HPDE6-E6E7 (cell line): ENCODE results near the gene SLCO2B1.

ENCODE experiments used
- DNase-seq: peaks from one replicate; pipeline ENCODE4 v3.0.0; 2011; ENCODE audit warnings: missing footprints; ENCODE audit errors: extremely low spot score

Gene SLCO2B1

DNA sequence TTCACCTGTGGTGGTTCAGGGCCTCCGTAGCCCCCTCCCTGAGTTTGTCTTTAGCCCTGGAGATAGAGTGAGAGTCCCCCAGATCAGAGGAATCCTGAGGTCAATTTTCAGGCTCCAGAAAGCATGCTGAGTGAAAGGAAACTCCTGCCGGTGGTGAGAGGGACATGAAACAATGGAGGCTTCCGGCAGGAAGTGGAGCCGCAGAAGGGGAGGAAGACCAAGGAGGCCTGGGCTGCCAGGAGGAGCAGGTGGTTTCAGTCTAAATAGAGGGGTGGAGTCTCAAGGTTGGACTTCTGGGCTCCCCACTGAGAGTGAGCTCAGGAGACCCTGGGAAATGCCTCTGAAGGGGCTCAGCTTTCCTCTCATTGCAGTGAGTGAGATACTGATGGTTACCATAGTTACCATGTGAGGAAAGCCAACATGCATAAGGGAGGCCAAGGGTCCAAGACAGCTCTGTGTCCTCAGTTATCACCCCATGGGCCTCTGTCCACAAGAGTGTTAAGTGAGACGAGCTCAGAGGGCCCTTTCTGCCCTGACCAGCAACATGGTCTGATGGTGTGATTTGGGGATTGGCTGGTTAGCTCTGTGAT, 10.7 kb downstream of the SLCO2B1 start:
- no peak for DNase-seq

- DNase-seq, result no peak
Measured at GRCh38 chr11:75162954-75163353, 12.0 kb downstream of the SLCO2B1 start.

GRCh38 chr11:75163921-75164849, 13.3 kb downstream of the SLCO2B1 start:
- no peak for DNase-seq

GRCh38 chr11:75165721-75166120, 14.8 kb downstream of the SLCO2B1 start:
- no peak for DNase-seq

- DNase-seq, result no peak
Measured at GRCh38 chr11:75166791-75167190, 15.9 kb downstream of the SLCO2B1 start.

DNA sequence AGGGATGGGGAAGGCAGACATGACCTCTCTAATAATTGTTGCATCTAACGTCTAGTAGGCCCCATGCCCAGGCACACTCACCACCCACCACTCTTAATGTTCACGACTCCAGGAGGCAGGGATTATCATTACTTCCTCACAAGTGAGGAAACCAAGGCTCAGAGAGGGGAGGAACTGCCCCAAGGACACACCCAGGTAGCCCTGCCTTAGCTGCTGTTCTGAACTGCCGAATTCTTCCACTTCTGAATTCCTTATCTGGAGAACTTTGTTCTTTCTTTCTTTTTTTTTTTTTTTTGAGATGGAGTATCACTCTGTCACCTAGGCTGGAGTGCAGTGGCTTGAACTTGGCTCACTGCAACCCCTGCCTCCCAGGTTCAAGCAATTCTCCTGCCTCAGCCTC, 16.7 kb downstream of the SLCO2B1 start:
- no peak for DNase-seq

- DNase-seq, result no peak
Measured at GRCh38 chr11:75169101-75169885, 18.4 kb downstream of the SLCO2B1 start.

- DNase-seq, result no peak
Measured at GRCh38 chr11:75170516-75171201, 19.8 kb downstream of the SLCO2B1 start.

GRCh38 chr11:75173336-75173735, 22.4 kb downstream of the SLCO2B1 start:
- DNase-seq, result no peak

GRCh38 chr11:75174781-75175370, 24.0 kb downstream of the SLCO2B1 start:
- no peak for DNase-seq

DNA sequence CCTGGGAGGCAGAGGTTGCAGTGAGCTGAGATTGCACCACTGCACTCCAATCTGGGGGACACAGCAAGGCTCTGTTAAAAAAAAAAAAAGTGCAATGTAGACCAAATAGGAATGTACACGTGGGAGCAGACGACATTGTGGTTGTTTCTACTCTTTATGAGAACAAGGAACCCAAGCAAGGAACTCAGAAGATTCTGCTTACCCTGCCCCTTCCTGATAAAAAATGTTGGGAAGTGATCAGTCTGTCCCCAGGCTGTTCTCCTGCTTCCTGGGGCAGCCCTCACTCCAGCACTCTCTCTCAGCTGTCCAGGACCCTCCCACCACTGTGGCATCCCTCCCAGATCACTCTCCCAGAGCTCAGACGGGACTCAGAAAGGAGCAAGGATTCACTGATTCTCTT, 31.8 kb downstream of the SLCO2B1 start:
- DNase-seq, result no peak

DNA sequence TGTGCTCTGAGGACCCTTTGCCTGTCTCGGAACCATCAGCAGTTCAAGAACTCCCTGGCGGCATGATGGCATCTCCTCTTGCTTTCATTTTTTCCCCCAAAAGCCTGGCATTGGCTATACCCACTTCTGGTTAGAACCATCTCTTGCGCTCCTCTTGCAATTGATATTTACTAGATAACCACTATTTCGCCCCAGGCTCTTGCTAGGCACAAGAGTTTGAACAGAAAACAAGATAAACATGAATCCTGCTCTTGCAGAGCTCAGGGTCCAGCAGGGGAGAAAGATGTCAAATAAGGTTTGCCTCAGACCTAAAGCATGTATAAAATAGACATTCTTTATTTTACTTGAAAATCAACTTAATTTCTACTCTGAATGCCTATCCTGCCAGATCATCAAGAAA, 33.1 kb downstream of the SLCO2B1 start:
- DNase-seq, result no peak

GRCh38 chr11:75184757-75185425, 34.0 kb downstream of the SLCO2B1 start:
- DNase-seq, result no peak

GRCh38 chr11:75185866-75186265, 35.0 kb downstream of the SLCO2B1 start:
- no peak for DNase-seq

DNA sequence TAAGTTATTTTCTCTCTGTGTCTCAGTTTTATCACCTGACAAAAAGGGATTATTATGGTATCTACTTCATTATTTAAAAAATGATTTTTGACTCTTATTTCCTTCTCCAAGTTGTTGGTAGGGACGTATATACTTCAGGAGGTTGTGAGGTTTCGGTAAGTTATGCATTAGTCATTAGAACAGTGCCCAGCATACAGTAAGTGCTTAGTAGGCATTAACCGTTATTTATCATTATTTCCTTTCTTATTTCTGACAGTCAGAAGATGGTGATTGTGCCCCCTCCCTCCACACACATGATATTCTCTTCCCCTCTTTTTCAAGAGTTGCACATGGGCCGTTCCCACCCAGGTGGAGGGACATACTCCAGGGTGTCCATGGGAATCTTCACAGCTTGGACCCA, 36.1 kb downstream of the SLCO2B1 start:
- DNase-seq, result no peak

DNA sequence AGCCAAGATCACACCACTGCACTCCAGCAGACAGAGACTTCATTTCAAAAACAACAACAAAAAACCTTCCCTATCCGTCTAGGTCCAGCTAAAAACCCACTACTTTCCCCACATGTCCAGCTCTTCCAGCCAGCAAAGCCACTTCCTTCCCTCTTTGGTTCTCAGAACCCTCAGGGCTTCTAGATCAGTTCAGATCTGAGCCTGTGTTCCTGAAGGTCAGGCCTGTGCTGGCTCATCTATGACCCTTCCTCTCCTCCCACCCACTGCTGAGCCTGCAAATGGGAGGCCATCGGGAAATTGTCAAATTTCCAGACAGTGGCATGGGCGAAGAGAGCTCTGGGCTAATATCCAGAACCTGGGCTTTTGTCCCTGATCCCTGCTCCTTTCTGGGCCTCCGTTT, 37.8 kb downstream of the SLCO2B1 start:
- no peak for DNase-seq

DNA sequence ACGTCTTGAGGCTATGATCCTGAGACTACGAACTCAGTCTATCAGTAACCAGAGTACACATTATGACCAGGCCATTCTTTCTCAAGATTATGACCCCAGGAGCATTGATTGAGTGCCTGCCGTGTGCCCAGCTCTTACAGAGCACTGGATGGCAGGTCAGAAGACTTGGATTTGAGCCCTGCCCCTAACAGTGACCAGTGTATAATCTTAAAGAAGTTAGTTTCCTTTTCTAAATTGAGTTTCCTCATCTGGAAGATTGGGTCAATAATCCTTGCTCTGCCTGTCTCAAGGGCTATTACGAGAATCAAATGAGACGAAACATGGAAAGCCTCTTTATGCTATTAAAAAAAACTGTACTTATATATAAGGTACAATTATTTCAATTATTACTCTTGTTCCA, 38.2 kb downstream of the SLCO2B1 start:
- no peak for DNase-seq

GRCh38 chr11:75189911-75190310, 39.0 kb downstream of the SLCO2B1 start:
- no peak for DNase-seq

DNA sequence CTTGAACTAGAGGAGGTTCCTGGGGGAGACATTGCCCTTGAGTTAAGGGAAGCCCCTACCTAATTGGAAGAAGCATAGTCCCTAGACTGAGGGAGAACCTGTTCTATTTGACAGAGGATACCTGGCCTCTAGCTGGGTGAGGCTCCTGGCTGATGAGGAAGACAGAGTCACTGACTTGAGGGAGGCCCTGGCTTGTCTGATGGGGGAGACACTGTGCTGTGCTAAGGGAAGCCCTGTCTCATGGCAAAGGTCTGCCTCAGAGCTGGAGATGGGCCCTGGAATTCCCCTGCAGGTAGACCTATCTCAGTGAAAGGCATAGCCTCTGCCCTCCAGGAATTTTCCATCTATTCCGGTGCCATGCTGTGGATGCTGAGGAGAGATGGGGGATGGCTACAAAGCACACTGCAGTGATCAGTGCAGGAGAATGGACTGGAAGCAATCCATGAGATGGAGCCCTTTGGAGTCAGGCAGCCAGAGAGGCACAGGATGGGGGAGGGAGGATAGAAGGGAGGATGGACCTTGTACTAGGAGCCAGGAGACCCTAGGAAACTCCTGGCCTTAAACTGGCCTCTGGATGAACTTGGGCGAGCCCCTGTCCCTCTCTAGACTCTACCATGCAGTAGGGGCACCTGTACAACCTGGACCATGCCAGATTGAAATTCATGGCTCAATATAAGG, 39.9 kb downstream of the SLCO2B1 start:
- no peak for DNase-seq

GRCh38 chr11:75191330-75191717, 40.4 kb downstream of the SLCO2B1 start:
- DNase-seq, result no peak
